NCI-H1048 (cell line): ENCODE data around the gene SH2D1B.

Experiments used
- DNase-seq: peaks from one replicate; lab custom pipeline; 2025; lab: John Stamatoyannopoulos, UW

The SH2D1B gene

DNA sequence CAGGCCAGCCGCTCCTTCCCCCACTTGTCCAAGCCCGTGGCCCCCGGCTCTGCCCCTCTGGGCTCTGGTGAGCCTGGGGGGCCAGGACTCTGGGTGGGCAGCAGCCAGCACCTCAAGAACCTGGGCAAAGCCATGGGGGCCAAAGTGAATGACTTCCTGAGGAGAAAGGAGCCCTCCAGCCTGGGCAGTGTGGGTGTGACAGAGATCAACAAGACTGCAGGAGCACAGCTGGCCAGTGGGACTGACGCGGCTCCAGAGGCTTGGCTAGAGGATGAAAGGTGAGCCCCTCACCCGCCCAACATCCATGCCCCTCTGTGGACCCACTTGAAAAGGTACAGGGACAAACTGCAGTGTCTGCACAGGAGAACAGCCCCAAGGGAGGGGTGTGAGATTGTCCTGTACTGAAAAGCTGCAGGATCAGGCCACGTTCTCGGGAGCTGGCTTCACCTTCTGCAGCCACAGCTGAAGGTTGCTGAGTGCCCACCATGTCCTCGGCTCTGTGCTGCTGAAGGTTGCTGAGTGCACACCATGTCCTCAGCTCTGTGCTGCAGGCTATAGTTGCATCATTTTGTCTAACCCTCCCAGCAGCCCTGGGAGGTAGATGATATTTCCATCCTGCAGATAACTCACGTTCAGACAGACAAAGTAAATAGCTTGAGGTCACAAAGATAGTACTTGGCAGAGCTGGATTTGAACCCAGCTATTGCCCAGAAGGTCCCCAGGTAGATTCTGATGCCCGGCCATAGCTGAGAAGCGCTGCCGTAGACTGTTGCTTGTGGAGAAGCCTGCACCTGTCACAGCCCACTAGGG is 29.8 kb downstream of the SH2D1B start:
- DNase-seq, result no peak

DNA sequence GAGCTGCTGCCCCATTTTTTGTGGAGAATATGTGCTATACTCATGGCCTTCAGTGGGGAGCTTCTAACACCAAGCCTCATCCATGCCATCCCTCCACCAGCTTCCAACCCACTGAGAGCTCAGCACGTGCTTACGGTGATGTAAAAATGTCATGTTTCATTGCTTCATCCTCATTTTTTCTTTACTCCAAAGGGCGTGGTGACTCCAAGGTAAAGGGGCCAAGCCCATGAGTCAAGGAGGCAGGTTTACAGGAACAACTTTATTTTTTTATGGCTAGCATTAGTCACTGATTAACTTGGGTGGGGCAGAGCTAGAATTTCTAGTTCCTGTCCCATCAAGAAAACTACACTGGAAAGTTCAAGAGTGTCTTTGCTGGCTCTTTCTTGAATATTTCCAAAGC is 30.6 kb downstream of the SH2D1B start, which contains the start of gene C1orf226:
TSS of gene C1orf226 (plus strand) at position 346 of the 400 bp plus-strand sequence. CDS start 174 bp downstream, outside the sequence.
- no peak for DNase-seq

DNA sequence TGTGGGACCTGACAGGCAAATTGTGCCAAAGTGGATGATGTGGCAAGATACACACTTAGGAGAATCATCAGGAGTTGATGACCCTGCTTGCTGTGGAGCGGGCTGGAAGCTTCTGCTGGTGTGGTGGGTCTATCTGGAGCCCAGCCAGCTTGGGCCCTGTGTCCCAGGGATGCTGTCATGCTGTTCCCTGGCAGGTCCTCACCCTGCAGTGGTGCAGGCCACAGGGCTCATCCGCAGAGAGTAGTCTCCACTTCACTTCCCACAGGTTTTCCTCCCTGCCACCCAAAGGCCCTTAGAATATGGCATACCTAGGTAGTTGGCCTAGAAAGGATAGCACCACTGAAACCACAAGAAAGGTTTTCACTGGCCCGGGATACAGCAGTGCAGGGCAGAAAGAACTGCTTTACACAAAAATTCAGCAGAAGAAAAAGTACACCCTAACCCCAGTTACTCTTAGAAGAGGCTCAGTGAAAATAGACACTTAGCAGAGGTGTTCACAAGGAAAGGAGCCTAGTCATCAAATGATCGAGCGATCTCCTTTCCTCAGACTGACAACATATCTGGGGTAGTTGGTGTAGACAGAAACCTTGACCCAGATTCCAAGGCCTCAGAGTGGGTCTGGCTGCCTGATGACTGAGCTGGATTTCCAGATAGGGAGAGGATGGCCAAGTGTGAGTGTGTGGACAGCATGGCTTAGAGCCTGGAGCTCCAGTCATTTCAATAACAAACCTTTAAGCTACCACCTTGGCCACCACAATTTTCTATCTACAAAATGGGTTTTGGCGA is 31.7 kb downstream of the SH2D1B start:
- DNase-seq, result no peak

DNA sequence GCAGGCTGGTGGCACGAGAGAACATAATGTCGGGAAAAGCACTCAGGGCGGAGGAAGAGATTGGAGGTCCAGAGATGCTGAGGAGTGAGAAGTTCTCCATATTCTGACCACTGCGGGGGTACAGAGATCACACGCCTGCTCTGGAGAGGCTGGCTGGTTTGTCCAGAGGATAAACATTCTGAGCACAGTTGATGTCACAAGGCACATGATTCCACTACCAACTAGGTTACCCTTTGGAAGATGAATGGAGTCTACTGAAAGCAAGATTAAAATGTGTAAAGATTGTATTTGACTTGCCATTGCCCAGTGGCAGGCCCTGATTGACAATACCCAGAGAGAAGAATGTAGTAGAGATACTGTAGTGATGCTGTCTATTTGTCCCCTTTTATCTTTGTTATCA is 35.2 kb downstream of the SH2D1B start, which contains the start of gene SPATA46:
TSS of gene SPATA46 (minus strand) at position 164 of the 400 bp plus-strand sequence. CDS start at position 100, 64 bp downstream.
- no peak for DNase-seq

DNA sequence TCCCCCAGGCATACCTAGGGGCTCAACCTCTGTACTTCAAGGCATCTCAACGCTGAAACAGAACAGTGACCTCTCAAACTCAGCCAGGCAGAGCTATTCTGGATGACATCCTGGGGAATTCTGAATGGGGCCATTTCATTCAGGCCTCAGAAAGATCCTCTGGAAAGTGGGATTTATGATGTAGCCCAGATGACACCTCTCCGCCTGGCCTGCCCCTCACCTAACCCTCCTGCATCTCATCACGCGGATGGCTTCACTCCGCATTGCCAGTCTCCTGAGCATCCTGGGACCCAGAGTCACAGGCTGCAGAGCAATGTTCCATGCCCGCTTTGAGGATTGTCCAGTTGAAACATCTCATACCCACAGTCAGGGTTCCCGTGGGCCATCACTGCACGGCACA is 36.5 kb downstream of the SH2D1B start:
- no peak for DNase-seq

DNA sequence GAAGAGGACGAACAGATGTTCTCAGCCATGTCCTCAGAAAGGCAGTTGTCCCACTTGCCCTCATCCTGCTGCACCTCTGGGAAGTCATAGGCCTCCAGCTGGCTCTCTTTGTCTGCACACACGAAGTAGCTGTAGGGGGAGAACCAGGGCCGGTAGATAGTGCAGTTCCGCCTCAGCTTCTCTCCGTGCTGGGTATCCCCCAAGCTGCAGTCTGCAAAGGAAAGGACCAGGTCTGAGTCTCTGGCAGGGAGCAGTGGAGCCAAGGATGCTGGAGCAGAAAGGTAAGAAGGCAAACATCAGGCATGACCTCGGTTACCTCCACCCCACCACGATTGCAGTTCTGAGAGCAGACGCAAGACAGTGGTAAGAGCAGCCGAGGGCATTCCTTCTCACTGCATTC is 37.5 kb downstream of the SH2D1B start:
- DNase-seq, result no peak

DNA sequence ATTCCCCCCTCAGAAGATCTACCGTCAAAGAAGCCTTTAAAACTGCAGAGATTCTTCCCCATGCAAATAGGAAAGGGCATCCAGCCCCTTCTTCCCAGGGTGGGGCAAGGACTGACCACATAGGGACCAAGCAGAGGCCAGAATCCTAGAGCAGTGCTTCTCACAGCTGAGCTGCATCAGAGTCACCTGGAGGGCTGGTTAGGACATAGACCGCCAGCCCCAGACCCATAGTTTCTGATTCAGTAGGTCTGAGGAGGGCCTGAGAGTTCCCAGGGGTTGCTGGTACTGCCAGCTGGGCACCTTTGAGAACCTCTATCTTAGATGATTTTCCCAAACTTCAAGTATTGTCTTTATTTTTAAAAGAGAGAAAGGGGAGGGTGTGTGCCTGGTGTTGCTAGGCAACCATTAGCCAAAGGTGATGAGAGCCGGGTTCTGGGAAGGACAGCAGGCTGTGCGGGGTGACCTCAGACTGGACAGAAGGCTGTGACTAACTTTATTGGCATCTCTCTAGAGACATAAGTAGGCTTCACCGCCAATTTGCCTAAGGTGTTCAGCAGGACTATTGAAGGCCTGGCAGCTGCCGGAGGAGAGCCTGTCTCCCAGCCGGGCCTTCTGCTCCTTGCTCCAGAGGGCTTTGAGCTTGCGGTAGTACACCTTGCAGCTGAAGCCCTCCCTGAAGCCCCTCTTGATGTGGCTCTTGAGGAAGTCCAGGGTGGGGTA is 38.2 kb downstream of the SH2D1B start:
- DNase-seq, result no peak

DNA sequence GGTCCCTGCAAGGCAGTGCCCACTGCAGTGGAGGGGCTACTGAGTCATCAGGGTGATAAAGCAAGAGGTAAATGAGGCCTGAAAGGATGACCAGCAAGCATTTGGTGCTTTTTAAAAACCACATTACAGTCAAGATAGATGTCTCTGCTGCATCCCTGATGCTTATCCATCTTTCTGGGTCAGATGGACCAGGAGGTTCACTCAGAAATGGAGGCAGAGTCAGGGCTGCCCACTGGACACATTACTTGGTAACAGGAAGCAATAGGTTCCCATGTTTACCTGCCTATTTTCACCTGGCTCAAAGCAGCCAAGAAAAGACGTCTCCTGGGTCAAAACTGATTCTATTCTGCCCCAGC is 38.9 kb downstream of the SH2D1B start:
- no peak for DNase-seq

DNA sequence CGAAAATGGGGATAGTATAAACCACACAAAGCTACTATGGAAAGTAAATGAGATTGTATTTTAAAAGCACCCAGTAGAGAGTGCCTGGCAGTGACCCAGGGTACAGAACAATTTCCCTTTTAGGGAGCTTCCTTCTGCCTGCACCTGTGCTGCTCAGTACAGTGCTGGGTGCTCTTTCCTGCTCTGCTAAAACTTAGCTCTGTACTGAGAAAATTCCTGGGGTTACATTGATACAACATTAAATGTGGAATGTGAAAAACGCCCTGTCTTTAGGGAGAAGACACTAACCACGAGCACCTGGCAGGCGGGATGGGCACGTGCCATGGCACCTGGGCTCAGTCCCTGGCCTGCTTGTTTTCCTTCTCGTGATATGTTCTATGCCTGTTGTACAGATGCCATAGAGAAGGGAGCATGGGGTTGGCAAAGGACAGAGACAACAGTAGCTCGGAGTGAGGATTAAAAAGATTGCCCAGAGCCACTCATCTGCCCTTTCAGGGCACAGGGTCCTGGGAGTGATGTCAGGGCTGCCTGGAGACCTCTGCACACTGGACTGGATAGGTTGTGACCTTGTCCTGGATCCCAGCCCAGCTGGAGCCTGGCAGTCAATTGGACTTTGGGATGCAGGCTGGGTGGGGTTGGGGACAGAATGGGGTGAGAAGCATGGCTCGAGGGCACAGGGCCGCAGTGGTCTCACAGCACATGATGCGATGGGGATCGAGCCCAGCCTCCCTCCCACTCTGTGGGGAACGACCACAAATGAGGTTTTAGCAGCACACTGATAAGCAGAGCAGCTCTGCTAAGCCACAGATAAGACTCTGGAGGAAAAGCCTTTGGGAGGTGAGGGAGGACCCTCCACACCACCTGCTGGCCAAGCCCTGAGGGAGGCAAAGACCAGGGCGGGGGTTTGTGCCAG is 39.5 kb downstream of the SH2D1B start:
- no peak for DNase-seq

DNA sequence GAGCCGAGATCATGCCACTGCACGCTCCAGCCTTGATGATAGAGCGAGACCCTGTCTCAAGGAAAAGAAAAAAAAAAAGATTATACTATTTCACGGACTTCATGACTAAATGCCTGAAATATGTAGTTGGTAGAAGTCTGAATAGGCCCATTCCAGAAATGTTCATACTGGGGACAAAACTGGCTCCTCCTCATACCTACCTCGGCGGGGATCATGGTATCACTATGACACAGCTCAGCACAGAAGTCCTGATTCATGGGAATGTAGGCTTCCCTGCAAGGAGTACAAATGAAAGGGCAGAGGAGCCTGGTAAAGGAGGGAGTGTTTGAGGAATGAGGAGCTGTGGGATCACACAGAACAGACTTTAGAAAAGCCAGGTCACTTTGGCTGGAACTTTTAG is 40.3 kb downstream of the SH2D1B start:
- DNase-seq, result no peak

DNA sequence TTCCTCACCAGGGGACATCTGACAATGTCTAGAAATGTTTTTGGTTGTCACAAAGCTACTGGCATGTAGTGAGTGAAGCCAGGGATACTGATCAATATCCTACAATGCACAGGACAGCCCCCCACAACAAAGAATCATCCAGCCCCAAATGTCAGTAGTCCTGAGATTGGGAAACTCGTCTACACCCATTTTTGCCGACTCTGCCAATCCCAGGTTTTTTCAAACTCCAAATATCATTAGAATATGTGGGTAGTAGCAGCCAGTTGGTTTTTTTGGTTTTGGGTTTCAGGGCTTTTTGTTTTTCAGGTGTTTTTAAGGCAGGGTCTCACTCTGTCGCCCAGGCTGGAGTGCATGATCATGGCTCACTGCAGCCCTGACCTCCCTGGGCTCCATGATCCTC is 41.2 kb downstream of the SH2D1B start:
- DNase-seq, result no peak

DNA sequence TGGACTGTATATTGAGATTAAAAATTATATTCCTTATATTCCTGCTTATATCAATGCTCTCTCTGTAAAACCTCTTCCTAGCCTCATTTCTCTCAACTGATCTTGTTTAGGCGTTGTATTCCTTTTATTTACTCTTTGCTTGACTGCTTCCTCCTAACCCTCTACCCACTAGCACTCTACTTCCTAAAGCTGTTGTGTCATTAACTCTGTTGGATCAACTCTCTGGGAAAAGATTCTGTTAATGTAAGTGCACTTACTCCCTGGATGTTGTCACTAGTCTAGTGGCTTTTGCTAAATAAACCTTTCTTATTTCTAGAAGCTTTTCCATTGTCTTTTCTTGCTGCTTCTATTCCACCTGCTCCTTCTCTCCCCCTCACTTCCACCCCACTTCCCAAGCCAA is 41.8 kb downstream of the SH2D1B start:
- no peak for DNase-seq

DNA sequence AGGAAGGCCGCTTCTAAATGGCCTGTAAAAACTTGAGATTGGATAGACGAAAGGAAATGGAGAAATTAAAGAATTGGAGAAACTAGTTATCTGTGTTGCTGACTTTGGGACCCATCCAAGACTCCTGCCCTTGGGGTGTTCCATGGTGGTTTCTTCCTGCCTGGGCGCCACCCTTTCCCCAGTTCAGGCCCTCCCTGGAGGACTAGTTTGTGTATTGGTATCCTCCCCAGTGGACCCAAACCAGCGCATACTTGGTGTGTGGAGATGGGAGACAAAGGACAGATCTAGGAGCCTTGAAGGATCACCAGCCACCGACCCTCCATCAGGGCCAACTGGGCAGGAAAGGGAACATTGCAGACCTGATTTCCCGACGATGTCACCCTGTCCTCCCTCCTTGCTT is 42.4 kb downstream of the SH2D1B start:
- DNase-seq, result no peak

DNA sequence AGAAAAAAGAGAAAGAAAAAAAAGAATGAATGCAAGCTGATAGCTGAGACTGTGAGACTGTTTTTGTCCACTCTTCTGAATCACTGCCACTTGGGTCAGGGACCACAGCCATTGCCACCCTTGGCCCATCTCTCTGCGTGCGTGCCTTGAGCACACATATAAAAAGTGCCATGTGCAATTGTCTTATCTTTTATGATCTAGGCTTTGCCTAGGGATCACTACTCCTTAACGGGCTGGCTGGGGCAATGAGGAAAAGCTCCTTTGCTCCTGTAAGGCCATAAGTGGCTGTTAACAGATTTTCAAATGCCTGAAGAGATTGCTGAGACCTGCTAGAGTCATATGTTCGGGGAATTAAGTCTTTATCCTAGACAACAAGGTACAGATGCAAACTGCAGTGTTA is 43.5 kb downstream of the SH2D1B start:
- DNase-seq, result no peak

DNA sequence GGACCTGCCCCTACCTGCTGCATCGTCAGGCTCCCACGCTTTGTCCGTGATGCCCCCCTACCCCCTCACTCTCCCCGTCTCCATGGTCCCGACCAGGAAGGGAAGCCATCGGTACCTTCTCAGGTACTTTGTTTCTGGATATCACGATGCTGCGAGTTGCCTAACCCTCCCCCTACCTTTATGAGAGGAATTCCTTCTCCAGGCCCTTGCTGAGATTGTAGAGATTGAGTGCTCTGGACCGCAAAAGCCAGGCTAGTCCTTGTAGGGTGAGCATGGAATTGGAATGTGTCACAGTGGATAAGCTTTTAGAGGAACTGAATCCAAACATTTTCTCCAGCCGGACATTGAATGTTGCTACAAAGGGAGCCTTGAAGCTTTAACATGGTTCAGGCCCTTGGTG is 44.2 kb downstream of the SH2D1B start:
- DNase-seq, result no peak

DNA sequence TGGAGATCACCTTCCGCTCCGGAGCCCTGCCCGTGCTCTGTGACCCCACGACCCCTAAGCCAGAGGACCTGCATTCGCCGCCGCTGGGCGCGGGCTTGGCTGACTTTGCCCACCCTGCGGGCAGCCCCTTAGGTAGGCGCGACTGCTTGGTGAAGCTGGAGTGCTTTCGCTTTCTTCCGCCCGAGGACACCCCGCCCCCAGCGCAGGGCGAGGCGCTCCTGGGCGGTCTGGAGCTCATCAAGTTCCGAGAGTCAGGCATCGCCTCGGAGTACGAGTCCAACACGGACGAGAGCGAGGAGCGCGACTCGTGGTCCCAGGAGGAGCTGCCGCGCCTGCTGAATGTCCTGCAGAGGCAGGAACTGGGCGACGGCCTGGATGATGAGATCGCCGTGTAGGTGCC is 44.9 kb downstream of the SH2D1B start:
- DNase-seq, result no peak

DNA sequence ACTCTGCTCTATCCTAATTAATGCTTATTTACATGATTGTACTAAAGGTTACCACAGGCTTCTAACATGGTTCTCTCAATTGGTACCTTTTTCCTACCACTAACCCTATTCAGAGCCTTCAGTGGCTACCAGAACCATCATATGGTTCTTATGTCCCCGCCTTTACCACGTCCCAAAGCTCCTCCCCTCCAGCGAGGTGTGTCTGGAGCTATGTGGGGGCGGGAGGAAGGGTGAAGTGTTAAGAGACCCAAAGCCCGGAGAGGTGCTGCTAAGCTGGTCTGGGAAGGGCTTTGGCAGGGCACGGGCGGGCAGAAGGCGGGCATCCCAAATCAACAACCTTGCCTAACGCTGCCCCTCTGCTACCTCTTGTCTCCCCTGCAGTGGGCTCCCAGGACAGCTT is 45.3 kb downstream of the SH2D1B start:
- DNase-seq, result no peak

DNA sequence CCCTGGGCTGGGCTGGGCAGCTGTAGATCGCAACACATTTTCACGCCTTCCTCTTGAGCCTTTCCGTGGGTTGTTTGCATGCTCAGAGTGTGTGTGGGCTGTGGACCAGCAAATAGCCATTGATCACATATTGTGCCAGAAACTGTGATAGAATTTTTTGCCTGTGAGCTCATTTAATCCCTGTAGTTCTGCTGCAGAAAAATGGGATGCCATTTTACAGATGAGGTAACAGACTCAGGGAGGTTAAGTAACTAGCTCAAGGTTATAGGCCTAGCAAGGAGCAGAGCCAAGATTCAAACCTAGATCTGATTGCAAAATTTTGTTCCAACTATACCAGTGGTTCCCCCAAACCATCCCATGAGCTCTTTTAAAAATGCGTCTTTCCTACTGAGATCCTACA is 45.8 kb downstream of the SH2D1B start:
- no peak for DNase-seq

DNA sequence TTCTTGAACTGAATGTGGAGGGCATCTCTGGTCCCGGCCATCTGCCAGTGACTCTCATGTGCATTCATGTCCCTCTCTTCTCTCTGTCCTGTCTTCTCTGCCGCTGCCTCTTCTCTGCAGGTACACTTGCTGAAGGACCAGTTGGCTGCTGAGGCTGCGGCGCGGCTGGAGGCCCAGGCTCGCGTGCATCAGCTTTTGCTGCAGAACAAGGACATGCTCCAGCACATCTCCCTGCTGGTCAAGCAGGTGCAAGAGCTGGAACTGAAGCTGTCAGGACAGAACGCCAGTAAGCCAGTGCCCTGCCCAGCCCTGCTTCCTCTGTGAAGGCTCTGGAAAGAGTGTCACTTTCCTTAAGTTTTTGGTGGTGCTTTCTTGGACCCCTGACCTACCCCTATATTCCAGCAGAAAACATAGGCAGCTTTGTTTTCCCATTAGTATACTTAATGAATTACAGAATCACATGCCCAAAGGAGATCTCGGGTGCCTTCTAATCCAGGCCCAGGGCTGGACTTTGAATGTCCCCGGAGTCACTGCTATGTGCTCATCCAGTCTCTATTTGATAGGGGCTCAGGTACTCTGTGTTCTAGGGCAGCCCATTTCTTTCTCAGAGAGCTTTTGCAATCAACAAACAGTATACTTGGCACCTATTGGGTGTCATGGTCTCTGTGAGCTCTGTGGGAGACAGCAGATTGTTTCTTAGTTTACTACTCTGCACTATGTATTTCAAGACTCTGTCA is 46.5 kb downstream of the SH2D1B start:
- no peak for DNase-seq

DNA sequence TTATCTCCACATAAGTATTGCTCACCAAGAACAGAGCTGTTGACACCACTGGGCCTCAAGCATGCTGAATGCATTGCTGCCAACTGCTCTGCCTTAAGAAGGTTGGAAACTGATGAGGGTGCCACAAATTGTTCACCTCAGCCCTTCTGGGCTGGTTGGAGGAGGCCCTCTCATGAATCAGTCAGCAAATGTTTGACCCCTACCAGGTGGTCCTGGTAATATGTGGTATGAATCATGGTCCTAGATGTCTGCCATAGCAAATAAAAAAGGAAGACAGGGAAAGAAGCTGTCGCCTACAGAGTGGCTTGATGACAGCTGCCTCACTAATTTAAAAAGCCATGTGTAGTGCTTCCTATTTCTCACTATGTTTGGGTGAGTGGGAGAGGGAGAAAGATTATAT is 47.4 kb downstream of the SH2D1B start:
- DNase-seq, result no peak

DNA sequence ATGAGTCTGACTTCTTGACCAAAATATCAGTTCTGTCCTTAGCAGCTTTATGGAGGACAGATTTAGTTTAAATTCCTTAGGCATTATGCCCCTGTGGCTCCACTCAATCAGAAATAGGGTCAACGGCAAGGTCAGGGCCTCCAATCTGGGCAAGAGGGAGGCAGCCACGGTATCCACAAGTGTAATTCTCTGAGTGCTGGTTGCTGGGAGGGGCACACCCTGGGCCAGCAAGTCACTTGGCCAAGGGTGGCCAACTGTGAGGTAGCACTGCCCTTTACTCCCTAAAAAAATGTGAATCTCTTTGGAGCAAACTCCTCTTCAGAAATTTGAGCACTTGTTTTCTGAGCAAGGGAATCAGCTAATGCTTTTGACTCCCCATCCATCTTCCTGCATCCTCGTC is 48.1 kb downstream of the SH2D1B start:
- no peak for DNase-seq
